ENCODE results near the gene SMIM3. TPM values are rescaled to one million over a fixed set of nuclear protein-coding genes. Genes with fewer than 3 reads are reported as not detected.

The SMIM3 gene
- total and polyA plus RNA-seq, 2 of the 13 experiments (the other 11 are each of a cell fraction or from before 2014, with no cell fraction given), result 11.6 to 96.7 TPM

- H3K4me3 ChIP-seq (replicated peaks in 1 of 3; ENCODE audit: insufficient read depth in 1 of 3, low read depth in 2 of 3, low read length in 3 of 3), result peak overlapping the region in 1 of 3 experiments; percentile 90; a peak in 1 of 6 replicates
- in situ Hi-C loops (cut with HindIII; ENCODE audit: extremely low pct_ligation_motif_present, low pct_unique_long_range_greater_than_20kb) (no loop called here), intact Hi-C loops (cut with micrococcal nuclease; ENCODE audit: unreplicated experiment) (no loop called here)
- 78% methylated on average over 7 of the region's 7 CpGs for WGBS (ENCODE audit: low lambda C conversion rate)
- no peaks in the 10 kb centered on the region; a peak in 1 of 5 replicates for H3K27me3 ChIP-seq (ENCODE audit: control insufficient read depth in 1 of 2, insufficient read depth in 2 of 2, low read length in 2 of 2)
- BruUV-seq (replicated peaks), result no TSS peak
- peaks cover 83% of the 10 kb centered on the region for H3K79me2 ChIP-seq (ENCODE audit: insufficient read depth, low read length)
- peak overlapping the region; percentile 98 for H3K4me2 ChIP-seq (ENCODE audit: low read depth, low read length)
- H2AFZ ChIP-seq (ENCODE audit: low read length), result no peak overlapping the region
- FAIRE-seq, result no peak
- H3K9me3 ChIP-seq (ENCODE audit: low read length), result no peaks in the 10 kb centered on the region
- no peak for DNase-seq (ENCODE audit: low spot score)
- peak overlapping the region; percentile 30 for H3K27ac ChIP-seq (ENCODE audit: extremely low read length, insufficient read depth, low read length)
- H3K9ac ChIP-seq (ENCODE audit: insufficient read depth, low read depth, low read length), result 0 out of 2 replicates have a peak overlapping the region, but pooled peaks have one; percentile 42
- peaks cover under 1% of the 10 kb centered on the region; the same call in 1 of the 2 replicates for H4K20me1 ChIP-seq (ENCODE audit: insufficient read depth, low read length)
- peaks cover 81% of the 10 kb centered on the region for H3K4me1 ChIP-seq (ENCODE audit: insufficient read depth, low read length)
- TF ChIP-seq BCLAF1 (IDR thresholded peaks at IDR 0.05) (no peak), ZNF687 (CRISPR knock-in tag; IDR thresholded peaks at IDR 0.05) (peak; percentile 54), ZNF737 (CRISPR knock-in tag; IDR thresholded peaks at IDR 0.05; ENCODE audit: borderline replicate concordance) (no peak), MED13 (CRISPR knock-in tag; IDR thresholded peaks at IDR 0.05) (no peak), ZNF83 (CRISPR knock-in tag; IDR thresholded peaks at IDR 0.05; ENCODE audit: borderline replicate concordance) (no peak), ZNF772 (CRISPR knock-in tag; IDR thresholded peaks at IDR 0.05) (0 out of 2 replicates have a peak, but pooled peaks have one; percentile 21), ZNF44 (CRISPR knock-in tag; IDR thresholded peaks at IDR 0.05) (no peak), POLR2A (IDR thresholded peaks at IDR 0.05; ENCODE audit: insufficient read depth in 1 of 2, low read depth in 2 of 2, low read length in 2 of 2) (no peak)
- ChIA-PET CTCF (ENCODE audit: low intra/inter-chr PET ratio, low total read pairs) (no interaction called here), POLR2A (interaction anchor here (0.6 kb wide), 1 partner anchor 25 kb away, joined by 3 read pairs; the partner anchor contains the start of gene DCTN4)
- H3K36me3 ChIP-seq (replicated peaks in 1 of 2; ENCODE audit: control insufficient read depth in 1 of 2, insufficient read depth in 2 of 2, low read length in 2 of 2), result peaks cover 1 to 4% of the 10 kb centered on the region in 2 experiments; a peak in 1 of 5 replicates
- ATAC-seq, result no peak
These were observed 4.9 kb downstream of the SMIM3 start for GRCh38 chr5:150783422-150783928.

All from HepG2 (cell line).